ENCODE data around the gene TROAP.
"Not testable (repeated sequence)": the region's sequence is repeated elsewhere in the genome, so short reads cannot be mapped to it uniquely, and the experiment has no call there.

The TROAP gene

GRCh38 chr12:49276304-49277290 lies 46.5 kb upstream of the TROAP start:
- no CpG with 5 or more reads among the region's 13 CpGs for WGBS, 2 donors (ENCODE audit: extremely low coverage in 2 of 2, insufficient read length in 2 of 2, insufficient replicate concordance in 1 of 2)
- H3K79me1 ChIP-seq (ENCODE audit: low read depth, low read length) = no peaks in the 10 kb centered on the region
- H3K9me3 ChIP-seq (replicated peaks in 1 of 2; ENCODE audit: control insufficient read depth in 2 of 2, insufficient read depth in 1 of 2, low read depth in 1 of 2, low read length in 2 of 2) = no peaks in the 10 kb centered on the region
- peak overlapping the region; percentile 73 for H2AK5ac ChIP-seq (ENCODE audit: low read depth, low read length)
- no peak overlapping the region for H3K27ac ChIP-seq (replicated peaks; ENCODE audit: low read length)
- H4K8ac ChIP-seq (ENCODE audit: low read depth, low read length) = no peak overlapping the region
- H3K18ac ChIP-seq (ENCODE audit: low read length) = no peak overlapping the region
- H3K4me2 ChIP-seq (ENCODE audit: insufficient read depth, low read length, poor library complexity, severe bottlenecking) = no peak overlapping the region
- H3K4ac ChIP-seq (ENCODE audit: low read length) = no peak overlapping the region
- peaks cover 5 to 11% of the 10 kb centered on the region in 2 donors for H3K36me3 ChIP-seq (replicated peaks in 1 of 2; ENCODE audit: control insufficient read depth in 2 of 2, insufficient read depth in 2 of 2, low read length in 2 of 2)
- H3K4me3 ChIP-seq (ENCODE audit: low read length in 2 of 2) = no peak overlapping the region
- H3K23ac ChIP-seq (ENCODE audit: low read depth, low read length, poor library complexity) = peak overlapping the region; percentile 49
- H2AFZ ChIP-seq (ENCODE audit: low read length) = no peak overlapping the region
- no peak for DNase-seq (ENCODE audit: low spot score)
- H3K27me3 ChIP-seq (ENCODE audit: control insufficient read depth in 3 of 3, insufficient read depth in 3 of 3, low read depth in 1 of 3, low read length in 3 of 3) = peaks cover 0 to 11% (median 0%) of the 10 kb centered on the region in 3 experiments
- H2BK12ac ChIP-seq (ENCODE audit: low read length) = no peak overlapping the region
- H3K9ac ChIP-seq (ENCODE audit: low read depth, low read length, poor library complexity) = no peak overlapping the region
- H4K91ac ChIP-seq (ENCODE audit: low read depth, low read length, poor library complexity) = no peak overlapping the region
- no peak overlapping the region for H2BK5ac ChIP-seq (ENCODE audit: low read length)
- peaks cover 5 to 18% of the 10 kb centered on the region in 2 donors for H3K4me1 ChIP-seq (ENCODE audit: control insufficient read depth in 2 of 2, insufficient read depth in 1 of 2, low read depth in 1 of 2, low read length in 2 of 2)
- no peak overlapping the region for H2BK120ac ChIP-seq (ENCODE audit: low read depth, low read length)
- no peak overlapping the region for H2BK15ac ChIP-seq (ENCODE audit: low read length)
- no peak overlapping the region for H3K14ac ChIP-seq (ENCODE audit: low read length)

GRCh38 chr12:49277466-49277865 lies 45.6 kb upstream of the TROAP start:
- H3K79me1 ChIP-seq (ENCODE audit: low read depth, low read length) = no peaks in the 10 kb centered on the region
- no peak overlapping the region for H3K4me2 ChIP-seq (ENCODE audit: insufficient read depth, low read length, poor library complexity, severe bottlenecking)
- H2AFZ ChIP-seq (ENCODE audit: low read length) = no peak overlapping the region
- H3K4ac ChIP-seq (ENCODE audit: low read length) = no peak overlapping the region
- peak overlapping the region; percentile 83 for H2AK5ac ChIP-seq (ENCODE audit: low read depth, low read length)
- H3K9me3 ChIP-seq (replicated peaks in 1 of 2; ENCODE audit: control insufficient read depth in 2 of 2, insufficient read depth in 1 of 2, low read depth in 1 of 2, low read length in 2 of 2) = no peaks in the 10 kb centered on the region
- no peak overlapping the region for H4K91ac ChIP-seq (ENCODE audit: low read depth, low read length, poor library complexity)
- peak overlapping the region; percentile 44 for H2BK15ac ChIP-seq (ENCODE audit: low read length)
- H3K27me3 ChIP-seq (ENCODE audit: control insufficient read depth in 3 of 3, insufficient read depth in 3 of 3, low read depth in 1 of 3, low read length in 3 of 3) = peaks cover 0 to 11% (median 0%) of the 10 kb centered on the region in 3 experiments
- peak overlapping the region; percentile 24 for H2BK12ac ChIP-seq (ENCODE audit: low read length)
- peak overlapping the region; percentile 3 for H3K14ac ChIP-seq (ENCODE audit: low read length)
- H3K18ac ChIP-seq (ENCODE audit: low read length) = peak overlapping the region; percentile 20
- no peak overlapping the region for H3K23ac ChIP-seq (ENCODE audit: low read depth, low read length, poor library complexity)
- H3K4me3 ChIP-seq (ENCODE audit: low read length in 2 of 2) = peak overlapping the region in 1 of 2 donors; percentile 22
- no peak for DNase-seq (ENCODE audit: low spot score)
- H3K9ac ChIP-seq (ENCODE audit: low read depth, low read length, poor library complexity) = no peak overlapping the region
- no CpG with 5 or more reads among the region's 7 CpGs for WGBS, 2 donors (ENCODE audit: extremely low coverage in 2 of 2, insufficient read length in 2 of 2, insufficient replicate concordance in 1 of 2)
- H3K4me1 ChIP-seq (ENCODE audit: control insufficient read depth in 2 of 2, insufficient read depth in 1 of 2, low read depth in 1 of 2, low read length in 2 of 2) = peaks cover 10 to 25% of the 10 kb centered on the region in 2 donors
- no peak overlapping the region for H3K27ac ChIP-seq (replicated peaks; ENCODE audit: low read length)
- no peak overlapping the region for H2BK120ac ChIP-seq (ENCODE audit: low read depth, low read length)
- no peak overlapping the region for H4K8ac ChIP-seq (ENCODE audit: low read depth, low read length)
- no peak overlapping the region for H2BK5ac ChIP-seq (ENCODE audit: low read length)
- peaks cover 5 to 8% of the 10 kb centered on the region in 2 donors for H3K36me3 ChIP-seq (replicated peaks in 1 of 2; ENCODE audit: control insufficient read depth in 2 of 2, insufficient read depth in 2 of 2, low read length in 2 of 2)

GRCh38 chr12:49279706-49280159 lies 43.3 kb upstream of the TROAP start:
- H3K27ac ChIP-seq (replicated peaks; ENCODE audit: low read length) = no peak overlapping the region
- no peak for DNase-seq (ENCODE audit: low spot score)

GRCh38 chr12:49280545-49280944 lies 42.5 kb upstream of the TROAP start:
- not testable (repeated sequence) for H3K23ac ChIP-seq (ENCODE audit: low read depth, low read length, poor library complexity); H2BK5ac ChIP-seq (ENCODE audit: low read length); DNase-seq (ENCODE audit: low spot score); H3K18ac ChIP-seq (ENCODE audit: low read length); H3K14ac ChIP-seq (ENCODE audit: low read length); H3K27me3 ChIP-seq (ENCODE audit: control insufficient read depth in 3 of 3, insufficient read depth in 3 of 3, low read depth in 1 of 3, low read length in 3 of 3); H3K9ac ChIP-seq (ENCODE audit: low read depth, low read length, poor library complexity); H3K4me3 ChIP-seq (ENCODE audit: low read length in 2 of 2); H3K4me2 ChIP-seq (ENCODE audit: insufficient read depth, low read length, poor library complexity, severe bottlenecking); H2BK12ac ChIP-seq (ENCODE audit: low read length); H3K27ac ChIP-seq (replicated peaks; ENCODE audit: low read length); H2BK120ac ChIP-seq (ENCODE audit: low read depth, low read length); H2AFZ ChIP-seq (ENCODE audit: low read length); H2BK15ac ChIP-seq (ENCODE audit: low read length); H3K4ac ChIP-seq (ENCODE audit: low read length); H2AK5ac ChIP-seq (ENCODE audit: low read depth, low read length); H3K36me3 ChIP-seq (replicated peaks in 1 of 2; ENCODE audit: control insufficient read depth in 2 of 2, insufficient read depth in 2 of 2, low read length in 2 of 2); H4K8ac ChIP-seq (ENCODE audit: low read depth, low read length); H4K91ac ChIP-seq (ENCODE audit: low read depth, low read length, poor library complexity); H3K79me1 ChIP-seq (ENCODE audit: low read depth, low read length); H3K9me3 ChIP-seq (replicated peaks in 1 of 2; ENCODE audit: control insufficient read depth in 2 of 2, insufficient read depth in 1 of 2, low read depth in 1 of 2, low read length in 2 of 2)
- WGBS, 2 donors (ENCODE audit: extremely low coverage in 2 of 2, insufficient read length in 2 of 2, insufficient replicate concordance in 1 of 2) = no CpG with 5 or more reads among the region's 6 CpGs
- peaks cover 16 to 28% of the 10 kb centered on the region in 2 donors for H3K4me1 ChIP-seq (ENCODE audit: control insufficient read depth in 2 of 2, insufficient read depth in 1 of 2, low read depth in 1 of 2, low read length in 2 of 2)

More at GRCh38 chr12:49279706-49280159, 43.3 kb upstream of the TROAP start:
- no peaks in the 10 kb centered on the region for H3K36me3 ChIP-seq (replicated peaks in 1 of 2; ENCODE audit: control insufficient read depth in 2 of 2, insufficient read depth in 2 of 2, low read length in 2 of 2)
- peak overlapping the region; percentile 11 for H2BK15ac ChIP-seq (ENCODE audit: low read length)
- H3K4me3 ChIP-seq (ENCODE audit: low read length in 2 of 2) = no peak overlapping the region
- no peak overlapping the region for H3K9ac ChIP-seq (ENCODE audit: low read depth, low read length, poor library complexity)
- H3K23ac ChIP-seq (ENCODE audit: low read depth, low read length, poor library complexity) = no peak overlapping the region
- H4K8ac ChIP-seq (ENCODE audit: low read depth, low read length) = no peak overlapping the region
- no peak overlapping the region for H4K91ac ChIP-seq (ENCODE audit: low read depth, low read length, poor library complexity)
- H3K4me1 ChIP-seq (ENCODE audit: control insufficient read depth in 2 of 2, insufficient read depth in 1 of 2, low read depth in 1 of 2, low read length in 2 of 2) = peaks cover 16 to 28% of the 10 kb centered on the region in 2 donors
- WGBS, 2 donors (ENCODE audit: extremely low coverage in 2 of 2, insufficient read length in 2 of 2, insufficient replicate concordance in 1 of 2) = no CpG with 5 or more reads among the region's 7 CpGs
- peaks cover 0 to 11% (median 0%) of the 10 kb centered on the region in 3 experiments for H3K27me3 ChIP-seq (ENCODE audit: control insufficient read depth in 3 of 3, insufficient read depth in 3 of 3, low read depth in 1 of 3, low read length in 3 of 3)
- no peak overlapping the region for H2BK5ac ChIP-seq (ENCODE audit: low read length)
- peak overlapping the region; percentile 8 for H2BK12ac ChIP-seq (ENCODE audit: low read length)
- H2AFZ ChIP-seq (ENCODE audit: low read length) = peak overlapping the region; percentile 62
- no peak overlapping the region for H3K14ac ChIP-seq (ENCODE audit: low read length)
- H3K9me3 ChIP-seq (replicated peaks in 1 of 2; ENCODE audit: control insufficient read depth in 2 of 2, insufficient read depth in 1 of 2, low read depth in 1 of 2, low read length in 2 of 2) = no peaks in the 10 kb centered on the region
- no peak overlapping the region for H3K4ac ChIP-seq (ENCODE audit: low read length)
- H2AK5ac ChIP-seq (ENCODE audit: low read depth, low read length) = no peak overlapping the region
- peak overlapping the region; percentile 83 for H3K18ac ChIP-seq (ENCODE audit: low read length)
- H2BK120ac ChIP-seq (ENCODE audit: low read depth, low read length) = no peak overlapping the region
- H3K79me1 ChIP-seq (ENCODE audit: low read depth, low read length) = no peaks in the 10 kb centered on the region
- H3K4me2 ChIP-seq (ENCODE audit: insufficient read depth, low read length, poor library complexity, severe bottlenecking) = no peak overlapping the region

All from neuronal stem cell (in vitro differentiated cells).